Urothelium cell line (cell line): Measurements from ENCODE around the gene CYP3A5.
"Not testable (repeated sequence)": the region's sequence is repeated elsewhere in the genome, so short reads cannot be mapped to it uniquely, and the experiment has no call there.

Experiments used
- DNase-seq: peaks from one replicate; pipeline ENCODE4 v3.0.0; 2011; ENCODE audit warnings: low spot score, mixed read lengths
- FAIRE-seq: peaks from 2 replicates; lab custom pipeline; 2011; peaks lifted over from hg19 to GRCh38; lab: Jason Lieb, UNC

Gene CYP3A5

DNA sequence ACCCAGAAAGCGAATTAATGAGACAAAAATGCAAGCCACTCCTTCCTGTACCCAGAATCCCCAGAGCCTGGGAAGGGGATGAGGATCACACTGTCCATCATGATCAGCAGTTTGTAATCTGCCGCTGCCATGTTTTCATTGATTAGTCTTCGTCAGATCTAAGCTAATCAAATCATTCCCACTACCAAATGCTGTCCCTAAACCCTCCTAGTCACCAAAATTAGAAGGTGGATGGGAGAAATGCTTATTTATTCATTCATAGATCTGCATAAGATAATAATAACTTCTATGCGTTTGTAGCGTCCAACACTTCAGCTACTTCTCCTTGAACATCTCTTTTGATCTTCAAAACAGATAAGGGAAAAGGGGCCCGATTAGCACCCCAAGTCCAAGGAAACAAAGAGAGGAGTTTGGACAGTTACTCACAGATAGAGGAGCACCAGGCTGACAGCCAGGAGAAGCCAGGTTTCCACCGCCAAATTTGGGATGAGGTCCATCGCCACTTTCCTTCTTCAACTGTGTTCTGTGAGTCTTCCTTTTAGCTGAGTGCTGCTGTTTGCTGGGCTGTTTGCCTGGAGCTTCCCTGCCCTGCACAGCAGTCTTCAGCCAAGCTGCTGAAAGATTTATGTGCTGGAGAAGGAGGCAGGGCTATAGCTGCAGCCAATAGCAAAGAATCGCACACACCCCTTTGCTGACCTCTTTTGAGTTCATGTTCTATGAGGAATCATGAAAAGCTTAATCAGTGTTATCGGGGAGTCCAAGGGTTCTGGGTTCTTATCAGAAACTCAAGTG, at the start of gene CYP3A5:
Gene CYP3A5 (minus strand): TSS at position 597 of the 792 bp plus-strand sequence. CDS start 100 bp downstream, at position 497.
- FAIRE-seq (no peak), DNase-seq (no peak)

DNA sequence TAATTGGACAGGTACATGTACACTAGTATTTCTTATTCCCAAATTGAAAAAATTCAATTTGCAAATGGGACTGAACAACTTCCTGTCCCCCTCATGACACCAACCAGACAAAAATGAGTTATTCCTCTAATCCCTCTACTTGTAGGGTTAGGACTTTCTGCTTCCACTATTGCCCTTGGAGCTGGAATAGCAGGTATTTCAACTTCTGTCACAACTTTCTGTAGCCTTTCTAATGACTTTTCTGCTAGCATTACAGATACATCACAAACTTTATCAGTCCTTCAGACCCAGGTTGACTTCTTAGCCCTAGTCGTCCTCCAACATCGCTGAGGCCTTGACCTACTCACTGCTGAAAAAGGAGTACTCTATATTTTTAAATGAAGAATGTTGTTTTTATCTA, 48.8 kb upstream of the CYP3A5 start:
- FAIRE-seq (no peak), DNase-seq (no peak)

DNA sequence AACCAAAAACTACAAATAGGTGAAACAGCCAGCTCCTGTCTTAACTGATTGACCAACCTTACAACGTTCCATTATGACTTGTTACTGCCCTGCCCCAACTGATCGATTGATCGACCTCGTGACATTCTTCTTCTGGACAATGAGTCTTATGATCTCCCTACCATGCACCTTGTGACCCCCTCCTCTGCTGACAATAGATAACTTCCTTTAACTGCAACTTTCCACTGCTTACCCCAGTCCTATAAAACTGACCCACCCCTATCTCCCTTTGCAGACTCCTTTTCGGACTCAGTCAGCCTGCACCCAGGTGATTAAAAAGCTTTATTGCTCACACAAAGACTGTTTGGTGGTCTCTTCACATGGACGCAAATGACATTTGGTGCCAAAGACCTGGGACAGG, 43.4 kb upstream of the CYP3A5 start:
- not testable (repeated sequence) for FAIRE-seq, DNase-seq

- FAIRE-seq (no peak), DNase-seq (no peak)
These were observed 41.2 kb upstream of the CYP3A5 start for GRCh38 chr7:99720800-99721595.

GRCh38 chr7:99719996-99720769, 40.4 kb upstream of the CYP3A5 start:
- FAIRE-seq (no peak), DNase-seq (no peak)

DNA sequence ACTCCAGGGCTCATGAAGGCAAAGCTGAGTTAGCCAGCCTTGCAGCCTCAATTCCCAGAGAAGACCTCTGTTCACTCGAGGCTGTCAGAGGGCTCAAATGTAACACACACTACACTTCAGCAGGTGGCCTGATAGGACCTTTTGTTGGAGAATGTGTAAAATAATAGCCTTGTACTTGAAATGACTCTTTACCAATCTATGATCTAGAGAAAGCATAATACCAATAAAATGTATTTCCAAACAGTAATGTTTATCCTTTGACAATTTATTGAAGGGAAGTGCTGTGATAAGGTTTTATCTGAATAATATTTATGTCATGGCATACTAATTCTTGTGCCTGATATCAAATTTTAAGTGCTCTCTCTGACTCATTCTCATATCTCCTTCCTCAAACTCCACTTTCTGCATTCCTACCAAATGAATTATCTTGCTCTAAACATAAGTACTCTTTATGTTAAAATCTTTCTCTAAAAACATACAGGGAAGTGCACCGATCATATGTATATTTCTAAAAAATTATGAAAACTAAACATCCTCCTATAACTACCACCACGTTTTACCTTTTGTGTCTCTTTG, 34.3 kb upstream of the CYP3A5 start:
- DNase-seq = no peak
- no peak for FAIRE-seq

DNA sequence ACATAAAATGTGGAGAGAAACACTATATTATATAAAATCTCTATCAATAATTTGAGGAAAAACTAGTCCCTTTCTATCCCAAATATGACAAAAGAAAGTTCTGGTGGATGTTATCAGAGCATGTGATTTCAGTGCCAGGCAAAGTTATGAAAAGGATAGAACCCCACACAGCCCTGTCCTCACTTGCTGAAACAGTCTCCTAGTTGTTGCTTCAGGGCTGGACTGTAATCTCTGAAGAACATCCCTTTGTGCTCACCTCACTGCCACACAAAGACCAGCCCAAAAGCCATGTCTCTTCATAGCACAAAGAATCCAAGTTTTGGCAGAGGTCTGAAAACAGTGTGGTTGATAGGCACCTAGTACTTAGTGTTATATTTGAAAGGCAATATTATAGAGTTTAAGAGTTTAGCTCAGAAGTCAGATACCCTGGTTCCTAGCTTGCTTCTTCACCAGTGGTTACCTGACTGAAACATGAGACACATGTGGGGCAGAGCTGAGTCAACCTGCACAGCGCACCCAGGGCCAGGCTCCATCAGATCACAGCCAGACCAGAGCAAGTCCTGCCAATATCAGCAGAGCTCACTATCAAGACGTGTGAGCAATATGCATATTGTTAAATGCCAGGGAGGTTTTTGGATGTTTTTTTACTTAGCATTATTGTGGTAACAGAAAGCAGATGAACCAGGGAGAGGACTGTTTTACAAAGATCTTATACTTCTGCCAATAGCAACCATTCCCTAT, 30.2 kb upstream of the CYP3A5 start:
- DNase-seq = no peak
- FAIRE-seq = no peak

GRCh38 chr7:99709260-99709659, 29.5 kb upstream of the CYP3A5 start:
- no peak for FAIRE-seq
- no peak for DNase-seq

GRCh38 chr7:99707096-99707495, 27.3 kb upstream of the CYP3A5 start:
- FAIRE-seq (no peak), DNase-seq (no peak)

- FAIRE-seq = no peak
- no peak for DNase-seq
These were observed 20.1 kb upstream of the CYP3A5 start for GRCh38 chr7:99699946-99700345.

DNA sequence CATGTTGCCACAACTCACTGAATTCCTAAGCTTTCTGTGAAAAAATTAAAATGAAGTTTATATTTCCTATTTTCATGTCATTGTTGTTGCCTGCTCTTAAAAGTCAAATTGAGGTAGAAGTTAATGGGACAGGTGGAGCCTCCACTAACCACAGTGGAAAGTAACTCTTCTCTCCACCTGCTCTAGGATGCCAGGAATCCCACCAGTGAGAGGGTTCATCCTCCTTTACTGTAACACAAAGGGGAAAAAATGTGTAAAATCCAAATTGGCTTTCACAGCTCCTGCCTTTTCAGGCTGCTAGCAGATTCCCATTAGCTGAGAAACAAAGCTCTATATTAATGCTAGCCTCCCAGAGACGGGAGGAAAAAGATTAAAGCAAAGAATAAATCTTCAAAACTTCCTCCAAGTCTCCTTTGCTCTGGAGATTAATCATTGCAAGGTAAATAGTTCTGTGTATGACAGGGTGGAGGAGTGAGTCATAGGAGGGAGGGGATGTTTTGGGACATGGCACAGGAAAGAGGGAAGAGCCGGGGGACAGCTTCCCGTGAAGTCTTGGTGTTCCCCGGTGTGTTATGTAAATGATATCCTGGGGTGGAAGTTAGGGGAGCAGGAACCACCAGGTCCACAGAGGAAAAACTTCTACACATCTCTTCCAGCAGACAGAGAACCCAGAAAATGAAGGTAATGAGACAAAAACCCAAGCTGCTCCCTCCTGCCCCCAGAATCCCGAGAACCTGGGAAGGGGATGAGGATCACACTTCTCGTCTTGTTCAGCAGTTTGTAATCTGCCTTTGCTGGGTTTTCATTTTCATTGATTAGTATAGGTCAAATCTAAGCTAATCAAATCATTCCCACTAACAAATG, 19.3 kb upstream of the CYP3A5 start:
- FAIRE-seq = peak; percentile 87
- DNase-seq = not testable (repeated sequence)

GRCh38 chr7:99694912-99695304, 15.1 kb upstream of the CYP3A5 start:
- FAIRE-seq = no peak
- DNase-seq = no peak

DNA sequence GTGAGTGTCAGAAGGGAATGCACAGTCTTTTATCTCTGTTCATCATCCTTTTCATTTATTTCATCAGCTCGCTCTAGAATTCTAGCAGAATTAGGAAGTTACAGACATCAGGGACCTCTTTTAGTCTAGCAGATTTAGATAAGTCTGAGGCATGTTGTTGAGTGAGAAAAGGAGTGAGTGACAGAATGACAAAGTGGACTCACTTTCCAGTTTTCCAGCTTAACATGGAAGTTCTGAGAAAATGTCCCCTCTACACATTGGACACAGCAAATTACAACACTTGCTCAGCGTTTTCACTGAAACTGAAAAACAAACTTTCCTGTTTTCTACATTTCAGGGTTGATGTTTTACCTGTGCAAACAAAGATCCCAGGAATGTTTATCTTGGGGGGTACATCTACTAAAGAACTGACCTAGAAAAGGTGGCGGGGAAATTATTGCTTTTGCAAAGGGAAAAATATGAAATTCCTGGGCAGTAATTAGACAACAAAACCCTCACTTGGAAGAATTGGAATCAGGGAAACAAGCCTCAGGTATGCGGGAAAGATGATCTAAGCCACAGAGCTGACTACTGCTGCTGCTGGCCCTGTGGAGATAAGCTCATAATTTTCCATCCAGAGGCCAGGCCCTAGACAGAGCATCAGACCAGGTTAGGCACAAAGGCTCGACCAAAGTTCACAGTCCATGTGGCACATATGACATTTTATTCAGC, 14.6 kb upstream of the CYP3A5 start:
- FAIRE-seq = no peak

DNA sequence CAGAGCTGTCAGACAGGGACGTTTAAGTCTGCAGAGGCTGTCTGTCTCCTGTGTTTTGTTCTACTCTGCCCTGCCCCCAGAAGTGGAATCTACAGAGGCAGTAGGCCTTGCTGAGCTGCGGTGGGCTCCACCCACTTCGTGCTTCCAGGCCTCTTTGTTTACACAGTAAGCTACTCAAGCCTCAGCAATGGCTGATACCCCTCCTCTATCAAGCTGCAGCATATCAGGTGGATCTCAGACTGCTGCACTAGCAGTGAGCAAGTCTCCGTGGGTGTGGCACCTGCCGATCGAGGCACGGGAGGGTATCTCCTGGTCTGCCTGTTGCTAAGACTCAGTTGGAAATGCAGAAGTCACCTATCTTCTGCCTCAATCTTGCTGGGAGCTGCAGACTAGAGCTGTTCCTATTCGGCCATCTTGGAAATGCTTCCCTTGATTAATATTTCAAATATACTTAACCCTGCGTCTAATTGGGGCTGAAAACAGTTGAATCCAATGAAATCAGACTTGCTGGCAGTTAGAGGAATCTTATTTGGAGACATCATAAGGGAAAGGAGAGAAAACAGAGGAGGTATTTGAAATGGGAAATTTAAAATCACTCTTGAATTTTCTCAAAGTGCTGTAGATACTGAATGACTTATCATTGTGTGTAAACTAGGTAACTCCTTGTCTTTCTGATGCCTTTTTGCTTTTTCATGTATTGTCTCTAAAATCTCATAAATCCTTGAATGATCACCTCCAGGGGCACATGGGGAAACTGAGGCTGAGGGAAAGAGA, 13.8 kb upstream of the CYP3A5 start:
- FAIRE-seq = no peak

More for the DNA sequence above, 14.6 kb upstream of the CYP3A5 start:
- no peak for DNase-seq

GRCh38 chr7:99693100-99693426, 13.3 kb upstream of the CYP3A5 start:
- DNase-seq = no peak
- no peak for FAIRE-seq

More for the DNA sequence above, 13.8 kb upstream of the CYP3A5 start:
- no peak for DNase-seq

- FAIRE-seq = not testable (repeated sequence)
These were observed 12.8 kb upstream of the CYP3A5 start for GRCh38 chr7:99692563-99692962.

GRCh38 chr7:99691658-99692057, 11.9 kb upstream of the CYP3A5 start:
- FAIRE-seq, DNase-seq: not testable (repeated sequence)

More at GRCh38 chr7:99692563-99692962, 12.8 kb upstream of the CYP3A5 start:
- not testable (repeated sequence) for DNase-seq

DNA sequence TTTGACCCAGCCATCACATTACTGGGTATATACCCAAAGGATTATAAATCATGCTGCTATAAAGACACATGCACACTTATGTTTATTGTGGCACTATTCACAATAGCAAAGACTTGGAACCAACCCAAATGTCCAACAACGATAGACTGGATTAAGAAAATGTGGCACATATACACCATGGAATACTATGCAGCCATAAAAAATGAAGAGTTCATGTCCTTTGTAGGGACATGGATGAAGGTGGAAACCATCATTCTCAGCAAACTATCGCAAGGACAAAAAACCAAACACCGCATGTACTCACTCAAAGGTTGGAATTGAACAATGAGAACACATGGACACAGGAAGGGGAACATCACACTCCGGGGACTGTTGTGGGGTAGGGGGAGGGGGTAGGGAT, 11.1 kb upstream of the CYP3A5 start:
- not testable (repeated sequence) for FAIRE-seq, DNase-seq
